Measurements from ENCODE around the gene CACNA1B.

DNA sequence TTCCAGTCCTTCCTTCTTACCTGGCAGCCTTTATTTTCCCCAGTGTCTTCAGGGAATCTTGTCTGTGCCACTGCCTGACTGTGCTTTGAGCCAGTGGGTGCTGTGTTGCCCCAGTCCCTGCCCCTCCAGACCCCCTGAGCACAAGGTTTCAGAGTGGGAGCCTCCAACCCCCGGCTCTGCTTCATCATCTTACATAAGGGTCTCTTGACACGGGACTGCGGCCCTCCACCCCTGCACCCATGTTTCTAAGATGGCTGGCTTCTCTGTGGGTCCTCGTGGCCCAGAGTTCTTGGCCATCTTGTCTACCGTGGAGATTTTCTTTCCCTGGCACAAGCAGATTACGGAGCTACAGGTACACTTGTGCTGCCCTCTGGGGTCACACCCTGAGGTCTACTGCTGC lies 194.1 kb downstream of the CACNA1B start:
- TF ChIP-seq, protein P1, sequence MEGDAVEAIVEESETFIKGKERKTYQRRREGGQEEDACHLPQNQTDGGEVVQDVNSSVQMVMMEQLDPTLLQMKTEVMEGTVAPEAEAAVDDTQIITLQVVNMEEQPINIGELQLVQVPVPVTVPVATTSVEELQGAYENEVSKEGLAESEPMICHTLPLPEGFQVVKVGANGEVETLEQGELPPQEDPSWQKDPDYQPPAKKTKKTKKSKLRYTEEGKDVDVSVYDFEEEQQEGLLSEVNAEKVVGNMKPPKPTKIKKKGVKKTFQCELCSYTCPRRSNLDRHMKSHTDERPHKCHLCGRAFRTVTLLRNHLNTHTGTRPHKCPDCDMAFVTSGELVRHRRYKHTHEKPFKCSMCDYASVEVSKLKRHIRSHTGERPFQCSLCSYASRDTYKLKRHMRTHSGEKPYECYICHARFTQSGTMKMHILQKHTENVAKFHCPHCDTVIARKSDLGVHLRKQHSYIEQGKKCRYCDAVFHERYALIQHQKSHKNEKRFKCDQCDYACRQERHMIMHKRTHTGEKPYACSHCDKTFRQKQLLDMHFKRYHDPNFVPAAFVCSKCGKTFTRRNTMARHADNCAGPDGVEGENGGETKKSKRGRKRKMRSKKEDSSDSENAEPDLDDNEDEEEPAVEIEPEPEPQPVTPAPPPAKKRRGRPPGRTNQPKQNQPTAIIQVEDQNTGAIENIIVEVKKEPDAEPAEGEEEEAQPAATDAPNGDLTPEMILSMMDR (IDR thresholded peaks at IDR 0.05; ENCODE audit: low read length) = no peak
- TF ChIP-seq EZH2 (optimal IDR thresholded peaks at IDR 0.05; ENCODE audit: low read depth, low read length) = no peak
- no peak for TF ChIP-seq EZH2phosphoT487 (IDR thresholded peaks at IDR 0.05; ENCODE audit: low read length)
